ENCODE measurements around the gene TGFA. TPM values are rescaled to one million over a fixed set of nuclear protein-coding genes. Genes with fewer than 3 reads are reported as not detected.

TGFA gene
- polyA plus RNA-seq, 2 of the 4 experiments (the other 2 are of a cell fraction): 3.5 to 5.3 TPM

- WGBS (ENCODE audit: missing lambda C conversion rate): 27% methylated on average over 4 of the region's 4 CpGs
- peak overlapping the region in 1 of 2 experiments; percentile 13; a peak in 1 of 6 replicates for H3K27ac ChIP-seq
- H3K4me3 ChIP-seq: no peak overlapping the region
- ATAC-seq: no peak
- 0 out of 3 replicates have a peak, but pooled peaks cover 3% of the 10 kb centered on the region for H3K9me3 ChIP-seq
- no peak for FAIRE-seq
- H3K4me2 ChIP-seq: peak overlapping the region; percentile 28
- CTCF ChIA-PET: no interaction called here
- DNase-seq (ENCODE audit: low read depth in 1 of 2, low spot score in 1 of 2): no peak
- POLR2A ChIA-PET: no interaction called here
- no peak for TF ChIP-seq TP53 (CRISPR knock-in tag; IDR thresholded peaks at IDR 0.05)
- TF ChIP-seq CBX2 (IDR thresholded peaks at IDR 0.05; ENCODE audit: borderline replicate concordance, low read depth): no peak
- TF ChIP-seq CEBPB (IDR thresholded peaks at IDR 0.05): 0 out of 4 replicates have a peak, but pooled peaks of 1 of the 2 experiments have one; percentile 39
- no peak for TF ChIP-seq ZC3H11A (IDR thresholded peaks at IDR 0.05)
- H3K4me1 ChIP-seq: peaks cover 8% of the 10 kb centered on the region; the same call in 1 of the 3 replicates
Measured at GRCh38 chr2:70431716-70432347, 121.8 kb downstream of the TGFA start.

- Histone ChIP-seq H3K4me2 (no peak overlapping the region), H3K9me3 (no peaks in the 10 kb centered on the region), H3K4me1 (no peaks in the 10 kb centered on the region), H3K4me3 (no peak overlapping the region), H3K27ac (no peak overlapping the region)
- FAIRE-seq: no peak
- 97% methylated on average over 2 of the region's 2 CpGs for WGBS (ENCODE audit: missing lambda C conversion rate)
- DNase-seq (ENCODE audit: low read depth in 1 of 2, low spot score in 1 of 2): no peak
- TF ChIP-seq MAX (IDR thresholded peaks at IDR 0.05) (no peak), HES2 (IDR thresholded peaks at IDR 0.05) (no peak), CEBPB (IDR thresholded peaks at IDR 0.05) (no peak), SMC3 (IDR thresholded peaks at IDR 0.05) (no peak), NFE2L2 (conservative IDR thresholded peaks at IDR 0.05; ENCODE audit: low read length) (no peak)
- ChIA-PET CTCF (interaction anchor here (0.8 kb wide), 1 partner anchor 14 kb away, joined by 3 read pairs; no protein-coding TSS in a partner anchor), POLR2A (no interaction called here)
- no peak for ATAC-seq
Measured at GRCh38 chr2:70426341-70426740, 127.3 kb downstream of the TGFA start.

- Histone ChIP-seq H3K4me3 (no peak overlapping the region), H3K4me2 (no peak overlapping the region), H3K4me1 (no peaks in the 10 kb centered on the region), H3K9me3 (no peaks in the 10 kb centered on the region), H3K27ac (no peak overlapping the region)
- no peak for FAIRE-seq
- TF ChIP-seq FOSB (CRISPR knock-in tag; IDR thresholded peaks at IDR 0.05): no peak
- TF ChIP-seq PHF8 (IDR thresholded peaks at IDR 0.05; ENCODE audit: borderline replicate concordance, low read depth): no peak
- no peak for TF ChIP-seq CHD2 (IDR thresholded peaks at IDR 0.05; ENCODE audit: low read length, partially characterized antibody)
- POLR2A ChIA-PET: no interaction called here
- WGBS (ENCODE audit: missing lambda C conversion rate): 53% methylated on average over 7 of the region's 7 CpGs
- CTCF ChIA-PET: interaction anchor here (0.8 kb wide), 1 partner anchor 15 kb away, joined by 3 read pairs; no protein-coding TSS in a partner anchor
- no peak; a peak in 1 of 6 replicates for ATAC-seq
- DNase-seq (ENCODE audit: low read depth in 1 of 2, low spot score in 1 of 2): no peak
Measured at GRCh38 chr2:70425682-70426301, 127.8 kb downstream of the TGFA start.

- Histone ChIP-seq H3K4me3 (no peak overlapping the region), H3K4me2 (no peak overlapping the region), H3K9me3 (no peaks in the 10 kb centered on the region), H3K4me1 (no peaks in the 10 kb centered on the region), H3K27ac (no peak overlapping the region)
- POLR2A ChIA-PET: no interaction called here
- no peak for ATAC-seq
- no peak for TF ChIP-seq POLR2A (IDR thresholded peaks at IDR 0.05; ENCODE audit: low read length)
- TF ChIP-seq RAD21 (conservative IDR thresholded peaks at IDR 0.05 in 1 of 2, IDR thresholded peaks at IDR 0.05 in 1 of 2): no peak
- no peak for TF ChIP-seq REST (IDR thresholded peaks at IDR 0.05)
- WGBS (ENCODE audit: missing lambda C conversion rate): 49% methylated on average over 8 of the region's 8 CpGs
- CTCF ChIA-PET: interaction anchor here (1.0 kb wide), 1 partner anchor 197 kb away, joined by 3 read pairs; no protein-coding TSS in a partner anchor
- no peak for DNase-seq (ENCODE audit: low read depth in 1 of 2, low spot score in 1 of 2)
- no peak for FAIRE-seq
Measured at GRCh38 chr2:70420740-70421139, 132.9 kb downstream of the TGFA start.
